SK-N-SH (cell line): ENCODE measurements around the gene AMPD2.

Experiments used
- CHD2 ChIP-seq: fragments of 150-350 bp; IDR thresholded peaks from 2 replicates; pipeline ENCODE4 v1.6.1; 2018; ENCODE audit warnings: low read length; ENCODE audit not compliant: partially characterized antibody
- EP300 ChIP-seq, 2 experiments: IDR thresholded peaks; 2 replicates each; pipeline versions ENCODE4 v1.4.0 to v1.6.1; 2012; ENCODE audit warnings: borderline replicate concordance in 1 of 2, low read depth in 1 of 2, low read length in 1 of 2
- GABPA ChIP-seq: IDR thresholded peaks from 2 replicates; pipeline ENCODE4 v1.4.0; 2012; ENCODE audit warnings: low read depth, mild to moderate bottlenecking
- MEF2A ChIP-seq: IDR thresholded peaks from 2 replicates; pipeline ENCODE4 v1.4.0; 2012; ENCODE audit warnings: low read depth, borderline replicate concordance
- POLR2AphosphoS5 ChIP-seq: IDR thresholded peaks from 2 replicates; pipeline ENCODE4 v1.6.1; 2012; ENCODE audit warnings: low read depth, low read length
- RCOR1 ChIP-seq: fragments of 150-350 bp; IDR thresholded peaks from 2 replicates; pipeline ENCODE4 v1.6.1; 2017; ENCODE audit warnings: antibody characterized with exemption, low read length
- SMC3 ChIP-seq: IDR thresholded peaks from 2 replicates; pipeline ENCODE4 v1.6.1; 2012; ENCODE audit warnings: low read depth, low read length, improper control_type of control experiment
- TAF1 ChIP-seq: IDR thresholded peaks from 2 replicates; pipeline ENCODE4 v1.6.1; 2012; ENCODE audit warnings: low read depth, mild to moderate bottlenecking, low read length, moderate library complexity, borderline replicate concordance
- TF ChIP-seq, protein P1 (sequence below): fragments of 200-600 bp; sonication (generic); IDR thresholded peaks from 2 replicates; pipeline ENCODE4 v1.6.1; 2017; ENCODE audit warnings: antibody characterized with exemption, mild to moderate bottlenecking, moderate library complexity

DNA sequence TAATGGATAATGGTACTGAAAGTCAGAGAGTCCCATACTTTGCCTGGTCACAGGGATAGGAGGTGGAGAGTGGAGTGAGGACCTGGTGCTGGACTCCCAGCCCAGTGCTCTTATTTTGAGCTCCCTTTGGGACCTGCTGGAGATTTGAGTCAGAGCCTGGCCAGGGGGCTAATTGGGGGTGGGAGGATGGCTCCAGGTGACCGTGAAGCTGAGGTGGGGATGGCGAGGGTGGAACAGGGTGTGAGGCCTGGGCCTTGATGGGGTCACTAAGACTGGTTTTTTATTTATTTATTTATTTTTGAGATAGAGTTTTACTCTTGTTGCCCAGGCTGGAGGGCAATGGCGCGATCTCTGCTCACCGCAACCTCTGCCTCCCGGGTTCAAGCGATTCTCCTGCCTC lies 17.8 kb downstream of the AMPD2 start:
- no peak for TF ChIP-seq TAF1
- no peak for TF ChIP-seq POLR2AphosphoS5
- TF ChIP-seq EP300 (IDR thresholded peaks at IDR 0.05; ENCODE audit: borderline replicate concordance in 1 of 2, low read depth in 1 of 2, low read length in 1 of 2): no peak
- TF ChIP-seq MEF2A: no peak
- TF ChIP-seq, protein P1, sequence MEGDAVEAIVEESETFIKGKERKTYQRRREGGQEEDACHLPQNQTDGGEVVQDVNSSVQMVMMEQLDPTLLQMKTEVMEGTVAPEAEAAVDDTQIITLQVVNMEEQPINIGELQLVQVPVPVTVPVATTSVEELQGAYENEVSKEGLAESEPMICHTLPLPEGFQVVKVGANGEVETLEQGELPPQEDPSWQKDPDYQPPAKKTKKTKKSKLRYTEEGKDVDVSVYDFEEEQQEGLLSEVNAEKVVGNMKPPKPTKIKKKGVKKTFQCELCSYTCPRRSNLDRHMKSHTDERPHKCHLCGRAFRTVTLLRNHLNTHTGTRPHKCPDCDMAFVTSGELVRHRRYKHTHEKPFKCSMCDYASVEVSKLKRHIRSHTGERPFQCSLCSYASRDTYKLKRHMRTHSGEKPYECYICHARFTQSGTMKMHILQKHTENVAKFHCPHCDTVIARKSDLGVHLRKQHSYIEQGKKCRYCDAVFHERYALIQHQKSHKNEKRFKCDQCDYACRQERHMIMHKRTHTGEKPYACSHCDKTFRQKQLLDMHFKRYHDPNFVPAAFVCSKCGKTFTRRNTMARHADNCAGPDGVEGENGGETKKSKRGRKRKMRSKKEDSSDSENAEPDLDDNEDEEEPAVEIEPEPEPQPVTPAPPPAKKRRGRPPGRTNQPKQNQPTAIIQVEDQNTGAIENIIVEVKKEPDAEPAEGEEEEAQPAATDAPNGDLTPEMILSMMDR: no peak
- TF ChIP-seq GABPA: no peak
- TF ChIP-seq SMC3: no peak
- TF ChIP-seq RCOR1: no peak
- TF ChIP-seq CHD2: no peak
